ENCODE results near the gene ATG2A. TPM values are rescaled to one million over a fixed set of nuclear protein-coding genes. Genes with fewer than 3 reads are reported as not detected.
A peak's percentile ranks its signal among the peaks of the same experiment; 100 is the strongest.
"Not testable (repeated sequence)": the region's sequence is repeated elsewhere in the genome, so short reads cannot be mapped to it uniquely, and the experiment has no call there.

Gene ATG2A
- total and polyA plus RNA-seq, 2 donors from 2014 or later = 16.8 to 26.9 TPM

- FAIRE-seq (no peak), DNase-seq (no peak)
- no peaks in the 10 kb centered on the region for H3K27me3 ChIP-seq (ENCODE audit: control insufficient read depth, insufficient read depth, low read length)
- H3K9me3 ChIP-seq (ENCODE audit: control insufficient read depth in 2 of 3, insufficient read depth in 1 of 3, low read length in 3 of 3) = no peaks in the 10 kb centered on the region
- no peak overlapping the region for H3K27ac ChIP-seq (ENCODE audit: low read depth in 2 of 2, low read length in 2 of 2)
- no peak overlapping the region for H3K9ac ChIP-seq (ENCODE audit: low read length in 3 of 3)
- no peak for TF ChIP-seq CTCF (IDR thresholded peaks at IDR 0.05; ENCODE audit: borderline replicate concordance, extremely low read depth, insufficient read depth)
- H3K4me3 ChIP-seq (ENCODE audit: low read length in 3 of 3) = no peak overlapping the region
- intact Hi-C loops (cut with DNase I) = no loop called here
- H3K36me3 ChIP-seq (ENCODE audit: control insufficient read depth in 2 of 3, insufficient read depth in 3 of 3, low read length in 3 of 3) = no peaks in the 10 kb centered on the region
- peaks cover 0 to 19% (median 10%) of the 10 kb centered on the region in 3 donors for H3K4me1 ChIP-seq (ENCODE audit: control insufficient read depth in 2 of 3, insufficient read depth in 2 of 3, low read depth in 1 of 3, low read length in 3 of 3)
Observed at GRCh38 chr11:64848214-64848825, 68.7 kb downstream of the ATG2A start.

GRCh38 chr11:64846998-64847666 lies 69.9 kb downstream of the ATG2A start:
- no peaks in the 10 kb centered on the region for H3K9me3 ChIP-seq (ENCODE audit: control insufficient read depth in 2 of 3, insufficient read depth in 1 of 3, low read length in 3 of 3)
- H3K4me1 ChIP-seq (ENCODE audit: control insufficient read depth in 2 of 3, insufficient read depth in 2 of 3, low read depth in 1 of 3, low read length in 3 of 3) = peaks cover 0 to 23% (median 10%) of the 10 kb centered on the region in 3 donors
- TF ChIP-seq CTCF (IDR thresholded peaks at IDR 0.05; ENCODE audit: borderline replicate concordance, extremely low read depth, insufficient read depth) = peak; percentile 99
- no peak overlapping the region for H3K9ac ChIP-seq (ENCODE audit: low read length in 3 of 3)
- no peak for FAIRE-seq
- DNase-seq = peak; percentile 94 to 97 (median 96)
- H3K36me3 ChIP-seq (ENCODE audit: control insufficient read depth in 2 of 3, insufficient read depth in 3 of 3, low read length in 3 of 3) = no peaks in the 10 kb centered on the region
- H3K27ac ChIP-seq (ENCODE audit: low read depth in 2 of 2, low read length in 2 of 2) = no peak overlapping the region
- H3K4me3 ChIP-seq (ENCODE audit: low read length in 3 of 3) = no peak overlapping the region
- no peaks in the 10 kb centered on the region for H3K27me3 ChIP-seq (ENCODE audit: control insufficient read depth, insufficient read depth, low read length)
- intact Hi-C loops (cut with DNase I) = no loop called here

DNA sequence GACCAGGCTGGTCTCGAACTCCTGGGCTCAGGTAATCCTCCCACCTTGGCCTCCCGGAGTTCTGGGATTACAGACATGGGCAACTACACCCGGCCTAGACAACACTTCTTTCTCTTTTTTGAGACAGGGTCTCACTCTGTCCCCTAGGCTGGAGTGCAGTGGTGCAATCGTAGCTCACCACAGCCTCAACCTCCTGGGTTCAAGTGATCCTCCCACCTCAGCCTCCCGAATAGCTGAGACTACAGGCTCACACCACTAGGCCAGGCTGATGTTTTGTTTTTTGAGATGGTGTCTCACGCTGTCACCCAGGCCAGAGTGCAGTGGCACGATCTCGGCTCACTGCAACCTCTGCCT lies 71.3 kb downstream of the ATG2A start:
- H3K27ac ChIP-seq (ENCODE audit: low read depth in 2 of 2, low read length in 2 of 2); H3K9me3 ChIP-seq (ENCODE audit: control insufficient read depth in 2 of 3, insufficient read depth in 1 of 3, low read length in 3 of 3); FAIRE-seq; H3K4me3 ChIP-seq (ENCODE audit: low read length in 3 of 3); intact Hi-C loops (cut with DNase I); DNase-seq; H3K9ac ChIP-seq (ENCODE audit: low read length in 3 of 3); H3K36me3 ChIP-seq (ENCODE audit: control insufficient read depth in 2 of 3, insufficient read depth in 3 of 3, low read length in 3 of 3); H3K27me3 ChIP-seq (ENCODE audit: control insufficient read depth, insufficient read depth, low read length): not testable (repeated sequence)
- H3K4me1 ChIP-seq (ENCODE audit: control insufficient read depth in 2 of 3, insufficient read depth in 2 of 3, low read depth in 1 of 3, low read length in 3 of 3) = peaks cover 0 to 20% (median 10%) of the 10 kb centered on the region in 3 donors

- Histone ChIP-seq H3K36me3 (ENCODE audit: control insufficient read depth in 2 of 3, insufficient read depth in 3 of 3, low read length in 3 of 3) (no peaks in the 10 kb centered on the region), H3K9ac (ENCODE audit: low read length in 3 of 3) (no peak overlapping the region), H3K4me1 (ENCODE audit: control insufficient read depth in 2 of 3, insufficient read depth in 2 of 3, low read depth in 1 of 3, low read length in 3 of 3) (peaks cover 0 to 20% (median 10%) of the 10 kb centered on the region in 3 donors), H3K9me3 (ENCODE audit: control insufficient read depth in 2 of 3, insufficient read depth in 1 of 3, low read length in 3 of 3) (no peaks in the 10 kb centered on the region), H3K27me3 (ENCODE audit: control insufficient read depth, insufficient read depth, low read length) (no peaks in the 10 kb centered on the region), H3K4me3 (ENCODE audit: low read length in 3 of 3) (peak overlapping the region in 2 of 3 donors; percentile 14 to 46), H3K27ac (ENCODE audit: low read depth in 2 of 2, low read length in 2 of 2) (peak overlapping the region in 1 of 2 donors; percentile 67)
- no peak for TF ChIP-seq CTCF (IDR thresholded peaks at IDR 0.05; ENCODE audit: borderline replicate concordance, extremely low read depth, insufficient read depth)
- DNase-seq = peak in 1 of 5 donors; percentile 70
- FAIRE-seq = no peak
- intact Hi-C loops (cut with DNase I) = no loop called here
Observed at GRCh38 chr11:64845129-64845775, 71.8 kb downstream of the ATG2A start.
